SK-N-SH (cell line): ENCODE data around the gene IL17RC. TPM values are rescaled to one million over a fixed set of nuclear protein-coding genes. Genes with fewer than 3 reads are reported as not detected.

Experiments
- CTCF ChIA-PET: fragments of 300-600, 350-600 bp; formaldehyde crosslinking; extraction: SDS; loops from one replicate; lab custom pipeline; 2021; lab: Yijun Ruan, JAX
- POLR2A ChIA-PET: fragments of 350-600 bp; sonication (Branson Sonifier 250); formaldehyde crosslinking; extraction: SDS; loops from one replicate; lab custom pipeline; 2020; ENCODE audit warnings: antibody characterized with exemption, inconsistent platforms; lab: Yijun Ruan, JAX
- DNase-seq: peaks from one replicate; pipeline ENCODE4 v3.0.0; 2012
- H2AFZ ChIP-seq: fragments of 200-600 bp; sonication (generic); 2 replicates; pipeline ENCODE4 v1.8.1; 2016; ENCODE audit warnings: antibody characterized with exemption, mild to moderate bottlenecking, low read depth
- H3F3A ChIP-seq: fragments of 200-600 bp; sonication (generic); replicated peaks from 2 replicates; pipeline ENCODE3; 2016; ENCODE audit warnings: antibody characterized with exemption, mild to moderate bottlenecking; ENCODE audit not compliant: insufficient read depth
- H3K27ac ChIP-seq, 2 experiments: fragments of 200-500 bp in 1 of 2; fragments of 200-600 bp in 1 of 2; sonication (Bioruptor generic) in 1 of 2; sonication (generic), shearing (Covaris generic) in 1 of 2; 2 replicates each; pipeline versions ENCODE4 v1.5.1 to v1.6.1; 2014 to 2016; ENCODE audit warnings: low read depth in 2 of 2, inconsistent platforms in 1 of 2, low read length in 1 of 2, mild to moderate bottlenecking in 1 of 2, mixed read lengths in 1 of 2
- H3K27me3 ChIP-seq: fragments of 200-600 bp; sonication (generic), shearing (Covaris generic); 2 replicates; pipeline ENCODE4 v1.6.1; 2016; ENCODE audit warnings: mixed run types; ENCODE audit not compliant: insufficient read depth
- H3K36me3 ChIP-seq, 2 experiments: fragments of 200-500 bp in 1 of 2; fragments of 200-600 bp in 1 of 2; sonication (Bioruptor generic) in 1 of 2; sonication (generic) in 1 of 2; replicated peaks in 1 of 2; 2 replicates each; pipeline versions ENCODE3 to v1.5.1; 2014 to 2016; ENCODE audit warnings: low read length in 1 of 2, mild to moderate bottlenecking in 1 of 2; ENCODE audit not compliant: insufficient read depth in 2 of 2, control insufficient read depth in 1 of 2
- H3K4me1 ChIP-seq, 2 experiments: fragments of 200-500 bp in 1 of 2; fragments of 200-600 bp in 1 of 2; sonication (Bioruptor generic) in 1 of 2; sonication (generic), shearing (Covaris generic) in 1 of 2; 2 replicates each; pipeline versions ENCODE4 v1.5.1 to v1.6.1; 2014 to 2016; ENCODE audit warnings: low read depth in 1 of 2, low read length in 1 of 2, mixed run types in 1 of 2; ENCODE audit not compliant: insufficient read depth in 2 of 2, control insufficient read depth in 1 of 2
- H3K4me2 ChIP-seq: fragments of 200-600 bp; sonication (generic), shearing (Covaris generic); 2 replicates; pipeline ENCODE4 v1.6.1; 2017; ENCODE audit warnings: mixed run types
- H3K4me3 ChIP-seq, 2 experiments: fragments of 200-500 bp in 1 of 2; fragments of 200-600 bp in 1 of 2; sonication (Bioruptor generic) in 1 of 2; sonication (generic), shearing (Covaris generic) in 1 of 2; 2 replicates each; pipeline versions ENCODE4 v1.5.1 to v1.8.1; 2014 to 2016; ENCODE audit warnings: low read depth in 2 of 2, inconsistent platforms in 1 of 2, low read length in 1 of 2, mild to moderate bottlenecking in 1 of 2, mixed read lengths in 1 of 2, moderate library complexity in 1 of 2
- H3K79me2 ChIP-seq: fragments of 200-600 bp; sonication (generic); 2 replicates; pipeline ENCODE4 v1.8.1; 2017; ENCODE audit warnings: mild to moderate bottlenecking; ENCODE audit not compliant: insufficient read depth
- H3K9ac ChIP-seq: fragments of 200-600 bp; sonication (generic); 2 replicates; pipeline ENCODE4 v1.6.1; 2017; ENCODE audit warnings: mixed run types
- H3K9me2 ChIP-seq: fragments of 200-600 bp; sonication (generic); 2 replicates; pipeline ENCODE4 v1.6.1; 2017; ENCODE audit warnings: mixed run types
- H3K9me3 ChIP-seq: fragments of 200-600 bp; sonication (generic); 2 replicates; pipeline ENCODE4 v1.6.1; 2017; ENCODE audit warnings: mixed run types, mild to moderate bottlenecking, moderate library complexity
- H4K20me1 ChIP-seq: fragments of 200-600 bp; sonication (generic); 2 replicates; pipeline ENCODE4 v1.6.1; 2017; ENCODE audit warnings: mild to moderate bottlenecking, mixed run types; ENCODE audit not compliant: insufficient read depth
- CHD2 ChIP-seq: fragments of 150-350 bp; IDR thresholded peaks from 2 replicates; pipeline ENCODE4 v1.6.1; 2018; ENCODE audit warnings: low read length; ENCODE audit not compliant: partially characterized antibody
- ELF1 ChIP-seq: IDR thresholded peaks from 2 replicates; pipeline ENCODE4 v1.4.0; 2012
- FOSL2 ChIP-seq: IDR thresholded peaks from 2 replicates; pipeline ENCODE4 v1.4.0; 2012; ENCODE audit warnings: low read depth, mild to moderate bottlenecking, moderate library complexity, borderline replicate concordance
- FOXJ3 ChIP-seq: sonication (generic); formaldehyde crosslinking; IDR thresholded peaks from 2 replicates; pipeline ENCODE4 v1.5.1; 2020; ENCODE audit warnings: mild to moderate bottlenecking, missing genetic modification reagents
- FOXM1 ChIP-seq: IDR thresholded peaks from 2 replicates; pipeline ENCODE4 v1.4.0; 2012; ENCODE audit warnings: low read depth, mild to moderate bottlenecking
- GABPA ChIP-seq: IDR thresholded peaks from 2 replicates; pipeline ENCODE4 v1.4.0; 2012; ENCODE audit warnings: low read depth, mild to moderate bottlenecking
- GATA2 ChIP-seq: sonication (generic); formaldehyde crosslinking; IDR thresholded peaks from 2 replicates; pipeline ENCODE4 v1.5.0; 2020; ENCODE audit warnings: mild to moderate bottlenecking, missing genetic modification reagents
- MAX ChIP-seq: IDR thresholded peaks from 2 replicates; pipeline ENCODE4 v1.4.0; 2012; ENCODE audit warnings: low read depth
- MXI1 ChIP-seq: IDR thresholded peaks from 2 replicates; pipeline ENCODE4 v1.6.1; 2012; ENCODE audit warnings: mild to moderate bottlenecking, low read depth, low read length, improper control_type of control experiment
- POLR2AphosphoS5 ChIP-seq: IDR thresholded peaks from 2 replicates; pipeline ENCODE4 v1.6.1; 2012; ENCODE audit warnings: low read depth, low read length
- RAD21 ChIP-seq: IDR thresholded peaks from 2 replicates; pipeline ENCODE4 v1.6.1; 2012; ENCODE audit warnings: mild to moderate bottlenecking, low read length
- RCOR1 ChIP-seq: fragments of 150-350 bp; IDR thresholded peaks from 2 replicates; pipeline ENCODE4 v1.6.1; 2017; ENCODE audit warnings: antibody characterized with exemption, low read length
- SIN3A ChIP-seq: IDR thresholded peaks from 2 replicates; pipeline ENCODE4 v1.6.1; 2012; ENCODE audit warnings: low read depth, mild to moderate bottlenecking, low read length, moderate library complexity, borderline replicate concordance
- SMC3 ChIP-seq: IDR thresholded peaks from 2 replicates; pipeline ENCODE4 v1.6.1; 2012; ENCODE audit warnings: low read depth, low read length, improper control_type of control experiment
- TAF1 ChIP-seq: IDR thresholded peaks from 2 replicates; pipeline ENCODE4 v1.6.1; 2012; ENCODE audit warnings: low read depth, mild to moderate bottlenecking, low read length, moderate library complexity, borderline replicate concordance
- USF1 ChIP-seq: IDR thresholded peaks from 2 replicates; pipeline ENCODE4 v1.4.0; 2012; ENCODE audit warnings: low read depth, borderline replicate concordance
- USF2 ChIP-seq: fragments of 150-350 bp; IDR thresholded peaks from 2 replicates; pipeline ENCODE4 v1.6.1; 2017; ENCODE audit warnings: antibody characterized with exemption, low read length, low read depth, borderline replicate concordance
- WGBS: methylation state at CpG from one replicate; pipeline ENCODE4 v1.1.6; 2017; ENCODE audit warnings: low lambda C conversion rate; 5-methylcytosine and 5-hydroxymethylcytosine counted together
- polyA plus RNA-seq, 3 experiments: library from polyadenylated mRNA; depleted of rRNA; stranded (reverse); fragments of >200 nt; gene quantifications; 2 replicates each; pipeline ENCODE4 v1.2.3, GENCODE V29; 2012
- TF ChIP-seq, protein P1 (sequence below): IDR thresholded peaks from 2 replicates; pipeline ENCODE4 v1.6.1; 2012; ENCODE audit warnings: mild to moderate bottlenecking, low read depth, low read length, moderate library complexity
- TF ChIP-seq, protein P2 (sequence below): fragments of 150-350 bp; IDR thresholded peaks from 2 replicates; pipeline ENCODE4 v1.6.1; 2016; ENCODE audit warnings: mild to moderate bottlenecking, low read depth, low read length

The IL17RC gene
- polyA plus RNA-seq, 1 of the 3 experiments (the other 2 are of a cell fraction), result 17.3 TPM

DNA sequence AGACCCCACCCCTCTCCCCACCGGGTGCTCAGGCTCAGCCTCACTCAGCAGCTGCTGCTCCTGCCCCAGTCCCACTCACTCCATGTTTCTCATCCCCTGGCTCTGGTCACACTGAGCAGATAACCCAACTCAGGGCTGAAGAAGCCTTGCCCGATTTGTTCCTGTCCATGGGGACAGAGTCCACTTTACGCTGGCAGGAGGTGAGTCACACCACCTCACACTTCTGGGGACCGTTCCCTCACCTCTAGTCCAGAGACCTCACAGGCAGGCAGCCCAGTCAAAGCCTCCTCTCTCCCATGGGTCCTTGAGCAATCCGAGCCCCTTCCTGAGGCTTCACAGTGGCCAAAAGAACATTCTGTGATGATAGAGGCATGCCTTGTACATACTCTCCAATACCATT, 38.2 kb upstream of the IL17RC start:
- Histone ChIP-seq H3K36me3 (no peaks in the 10 kb centered on the region), H3K4me2 (no peak overlapping the region)
- no peak for TF ChIP-seq POLR2AphosphoS5
- no peak for TF ChIP-seq CHD2
- no peak for TF ChIP-seq MXI1
- TF ChIP-seq SMC3, result no peak
- no peak for TF ChIP-seq SIN3A
- no peak for TF ChIP-seq USF2
- TF ChIP-seq RCOR1, result no peak
- no peak for TF ChIP-seq FOXM1
- no peak for TF ChIP-seq FOXJ3 (CRISPR knock-in tag)
- no peak for TF ChIP-seq RAD21
- no peak for TF ChIP-seq GATA2
- TF ChIP-seq ELF1, result no peak
- TF ChIP-seq TAF1, result no peak
- no peak for TF ChIP-seq GABPA
- no peak for TF ChIP-seq FOSL2
- TF ChIP-seq, protein P1, sequence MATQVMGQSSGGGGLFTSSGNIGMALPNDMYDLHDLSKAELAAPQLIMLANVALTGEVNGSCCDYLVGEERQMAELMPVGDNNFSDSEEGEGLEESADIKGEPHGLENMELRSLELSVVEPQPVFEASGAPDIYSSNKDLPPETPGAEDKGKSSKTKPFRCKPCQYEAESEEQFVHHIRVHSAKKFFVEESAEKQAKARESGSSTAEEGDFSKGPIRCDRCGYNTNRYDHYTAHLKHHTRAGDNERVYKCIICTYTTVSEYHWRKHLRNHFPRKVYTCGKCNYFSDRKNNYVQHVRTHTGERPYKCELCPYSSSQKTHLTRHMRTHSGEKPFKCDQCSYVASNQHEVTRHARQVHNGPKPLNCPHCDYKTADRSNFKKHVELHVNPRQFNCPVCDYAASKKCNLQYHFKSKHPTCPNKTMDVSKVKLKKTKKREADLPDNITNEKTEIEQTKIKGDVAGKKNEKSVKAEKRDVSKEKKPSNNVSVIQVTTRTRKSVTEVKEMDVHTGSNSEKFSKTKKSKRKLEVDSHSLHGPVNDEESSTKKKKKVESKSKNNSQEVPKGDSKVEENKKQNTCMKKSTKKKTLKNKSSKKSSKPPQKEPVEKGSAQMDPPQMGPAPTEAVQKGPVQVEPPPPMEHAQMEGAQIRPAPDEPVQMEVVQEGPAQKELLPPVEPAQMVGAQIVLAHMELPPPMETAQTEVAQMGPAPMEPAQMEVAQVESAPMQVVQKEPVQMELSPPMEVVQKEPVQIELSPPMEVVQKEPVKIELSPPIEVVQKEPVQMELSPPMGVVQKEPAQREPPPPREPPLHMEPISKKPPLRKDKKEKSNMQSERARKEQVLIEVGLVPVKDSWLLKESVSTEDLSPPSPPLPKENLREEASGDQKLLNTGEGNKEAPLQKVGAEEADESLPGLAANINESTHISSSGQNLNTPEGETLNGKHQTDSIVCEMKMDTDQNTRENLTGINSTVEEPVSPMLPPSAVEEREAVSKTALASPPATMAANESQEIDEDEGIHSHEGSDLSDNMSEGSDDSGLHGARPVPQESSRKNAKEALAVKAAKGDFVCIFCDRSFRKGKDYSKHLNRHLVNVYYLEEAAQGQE, result no peak
- TF ChIP-seq, protein P2, sequence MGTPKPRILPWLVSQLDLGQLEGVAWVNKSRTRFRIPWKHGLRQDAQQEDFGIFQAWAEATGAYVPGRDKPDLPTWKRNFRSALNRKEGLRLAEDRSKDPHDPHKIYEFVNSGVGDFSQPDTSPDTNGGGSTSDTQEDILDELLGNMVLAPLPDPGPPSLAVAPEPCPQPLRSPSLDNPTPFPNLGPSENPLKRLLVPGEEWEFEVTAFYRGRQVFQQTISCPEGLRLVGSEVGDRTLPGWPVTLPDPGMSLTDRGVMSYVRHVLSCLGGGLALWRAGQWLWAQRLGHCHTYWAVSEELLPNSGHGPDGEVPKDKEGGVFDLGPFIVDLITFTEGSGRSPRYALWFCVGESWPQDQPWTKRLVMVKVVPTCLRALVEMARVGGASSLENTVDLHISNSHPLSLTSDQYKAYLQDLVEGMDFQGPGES, result no peak
- no peak for TF ChIP-seq USF1
- TF ChIP-seq MAX, result no peak
- TF ChIP-seq, all 33 proteins: peak for 0
- Histone ChIP-seq H3K9me2 (no peaks in the 10 kb centered on the region), H3K9me3 (no peaks in the 10 kb centered on the region), H4K20me1 (no peaks in the 10 kb centered on the region), H3K9ac (no peak overlapping the region), H3K27me3 (no peaks in the 10 kb centered on the region), H3F3A (peaks cover 7% of the 10 kb centered on the region), H3K27ac (no peak overlapping the region), H3K4me3 (no peak overlapping the region), H2AFZ (no peak overlapping the region), H3K4me1 (peaks cover 0 to 2% of the 10 kb centered on the region in 2 experiments; a peak in 1 of 4 replicates), H3K79me2 (no peaks in the 10 kb centered on the region)
- WGBS, result 50% methylated on average over 2 of the region's 5 CpGs
- DNase-seq, result no peak
- ChIA-PET POLR2A (no interaction called here), CTCF (interaction anchor here (1.7 kb wide), 1 partner anchor 54 kb away, joined by 7 read pairs; the partner anchor contains the start of gene CRELD1)
